ENCODE measurements around the gene NRGN. TPM values are rescaled to one million over a fixed set of nuclear protein-coding genes. Genes with fewer than 3 reads are reported as not detected.

Gene NRGN
- total and polyA plus RNA-seq, 3 donors from 2014 or later = 3.0 to 10.4 (median 5.5) TPM

DNA sequence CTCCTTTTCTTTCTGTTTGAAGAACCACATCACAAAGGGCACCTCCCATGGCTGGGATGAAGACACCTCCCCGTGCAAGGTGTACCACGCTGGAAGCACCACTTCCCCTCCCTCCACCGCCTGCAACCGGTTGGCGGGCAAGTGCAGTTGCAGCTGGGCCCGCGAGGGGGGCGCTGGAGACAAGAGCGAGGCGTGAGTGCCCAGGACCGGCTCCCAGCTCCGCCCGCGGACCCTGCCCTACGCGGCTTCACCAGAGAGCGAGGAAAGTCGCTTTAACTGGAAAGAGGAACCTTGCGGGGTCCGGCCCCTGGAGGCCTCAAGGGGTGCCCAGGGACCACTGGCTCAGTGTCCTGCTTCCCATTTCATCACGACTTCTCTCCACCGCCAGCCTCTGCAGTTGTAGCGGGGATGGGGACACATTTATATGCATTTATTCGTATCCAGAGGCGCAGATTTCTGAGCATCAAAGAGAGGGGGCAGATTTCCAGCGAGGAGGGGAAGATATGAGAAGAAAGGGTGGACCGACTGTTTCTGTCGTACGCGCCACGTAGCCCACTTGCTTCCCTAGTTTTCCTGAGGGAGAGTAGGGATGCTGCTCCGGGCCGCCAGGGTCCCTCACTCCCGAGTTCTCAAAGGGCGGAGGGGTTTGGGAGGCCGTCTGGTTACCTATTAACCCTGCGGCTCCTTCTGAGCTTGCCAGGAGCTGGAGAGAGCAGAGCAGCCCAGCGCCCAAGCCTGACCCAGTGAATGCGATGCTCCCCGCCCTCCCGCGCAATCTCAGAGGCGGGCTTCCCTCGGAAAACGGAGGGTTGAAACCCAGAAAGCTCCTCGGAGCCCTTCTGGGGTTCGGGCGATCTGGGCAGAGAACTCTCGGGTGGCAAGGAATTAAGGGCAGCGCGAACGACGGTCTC is 18.9 kb downstream of the NRGN start:
- intact Hi-C loops (cut with DNase I; ENCODE audit: low total_unique reads) = no loop called here
- 6 to 10% methylated on average over 22 to 53 of the region's 53 CpGs for WGBS, 2 donors
- Histone ChIP-seq H3K36me3 (ENCODE audit: low read depth, missing control alignments) (no peaks in the 10 kb centered on the region), H3K27me3 (no peaks in the 10 kb centered on the region), H3K27ac (no peak overlapping the region), H3K9me3 (no peaks in the 10 kb centered on the region), H3K4me3 (peak overlapping the region in 1 of 2 donors; percentile 5), H3K4me1 (peaks cover 22% of the 10 kb centered on the region)
- TF ChIP-seq, protein P1, sequence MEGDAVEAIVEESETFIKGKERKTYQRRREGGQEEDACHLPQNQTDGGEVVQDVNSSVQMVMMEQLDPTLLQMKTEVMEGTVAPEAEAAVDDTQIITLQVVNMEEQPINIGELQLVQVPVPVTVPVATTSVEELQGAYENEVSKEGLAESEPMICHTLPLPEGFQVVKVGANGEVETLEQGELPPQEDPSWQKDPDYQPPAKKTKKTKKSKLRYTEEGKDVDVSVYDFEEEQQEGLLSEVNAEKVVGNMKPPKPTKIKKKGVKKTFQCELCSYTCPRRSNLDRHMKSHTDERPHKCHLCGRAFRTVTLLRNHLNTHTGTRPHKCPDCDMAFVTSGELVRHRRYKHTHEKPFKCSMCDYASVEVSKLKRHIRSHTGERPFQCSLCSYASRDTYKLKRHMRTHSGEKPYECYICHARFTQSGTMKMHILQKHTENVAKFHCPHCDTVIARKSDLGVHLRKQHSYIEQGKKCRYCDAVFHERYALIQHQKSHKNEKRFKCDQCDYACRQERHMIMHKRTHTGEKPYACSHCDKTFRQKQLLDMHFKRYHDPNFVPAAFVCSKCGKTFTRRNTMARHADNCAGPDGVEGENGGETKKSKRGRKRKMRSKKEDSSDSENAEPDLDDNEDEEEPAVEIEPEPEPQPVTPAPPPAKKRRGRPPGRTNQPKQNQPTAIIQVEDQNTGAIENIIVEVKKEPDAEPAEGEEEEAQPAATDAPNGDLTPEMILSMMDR (IDR thresholded peaks at IDR 0.05) = peak; percentile 54 to 63 (median 61)
- TF ChIP-seq POLR2A (IDR thresholded peaks at IDR 0.05) = no peak
- peak; percentile 82 for DNase-seq

DNA sequence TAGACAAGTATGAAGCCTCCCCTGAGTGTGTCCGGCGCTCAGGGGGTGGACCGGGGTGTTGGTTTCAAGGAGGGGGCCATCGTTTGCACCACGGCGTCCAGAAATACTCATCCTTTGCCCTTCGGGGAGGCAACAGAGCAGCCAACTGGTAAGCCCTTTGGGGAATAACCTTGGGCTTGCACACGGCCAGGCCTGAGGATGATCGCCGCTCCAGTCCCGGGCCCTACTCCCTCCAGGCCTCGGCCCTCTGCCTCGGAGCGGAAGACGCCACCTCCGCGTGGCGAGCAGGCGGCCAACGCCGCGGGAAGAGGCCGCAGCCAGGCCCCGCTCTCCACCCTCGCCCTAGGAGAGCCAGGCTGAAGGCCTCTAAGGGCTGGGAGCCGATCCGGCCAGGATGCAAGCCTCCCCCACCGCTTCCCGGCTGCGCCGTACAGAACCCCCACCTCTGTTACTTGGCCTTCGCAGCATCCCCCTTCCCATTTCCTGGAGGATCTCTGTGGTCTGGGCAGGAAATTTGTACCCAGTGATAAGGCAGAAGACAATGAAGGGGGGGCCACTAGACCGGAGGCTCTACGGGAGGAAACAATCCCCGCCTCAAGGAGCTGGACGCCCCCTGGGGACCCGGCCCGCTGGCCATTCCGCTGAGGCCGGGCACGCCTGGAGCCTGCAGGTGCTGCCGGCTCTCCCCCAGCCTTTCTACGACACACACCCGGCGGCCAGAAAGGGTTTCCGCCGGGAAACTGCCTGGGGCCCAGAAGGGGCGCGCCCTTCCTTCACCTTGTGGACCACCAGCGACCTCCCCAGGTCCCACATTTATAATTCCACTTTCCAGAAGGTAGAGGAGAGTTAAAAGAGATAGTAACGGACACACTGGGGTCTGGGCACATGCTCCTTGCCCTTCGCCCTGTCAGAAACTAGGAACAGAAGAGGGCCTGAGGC is 19.8 kb downstream of the NRGN start:
- 6 to 11% methylated on average over 36 to 52 of the region's 52 CpGs for WGBS, 2 donors
- Histone ChIP-seq H3K4me3 (peak overlapping the region in 1 of 2 donors; percentile 5), H3K27ac (peak overlapping the region in 1 of 2 donors; percentile 12), H3K4me1 (peaks cover 22% of the 10 kb centered on the region), H3K36me3 (ENCODE audit: low read depth, missing control alignments) (no peaks in the 10 kb centered on the region), H3K27me3 (no peaks in the 10 kb centered on the region), H3K9me3 (no peaks in the 10 kb centered on the region)
- no peak for TF ChIP-seq POLR2A (IDR thresholded peaks at IDR 0.05)
- TF ChIP-seq, protein P1 (IDR thresholded peaks at IDR 0.05) = no peak
- DNase-seq = no peak
- intact Hi-C loops (cut with DNase I; ENCODE audit: low total_unique reads) = loop anchor here (10.0 kb wide), 2 partner anchors 75 to 85 kb away; partner anchors contain the start of genes SIAE and SPA17

- DNase-seq = no peak
- H3K27ac ChIP-seq = peak overlapping the region in 1 of 2 donors; percentile 12
- 0 to 12% methylated on average over 10 to 25 of the region's 25 CpGs for WGBS, 2 donors
- TF ChIP-seq, protein P1 (IDR thresholded peaks at IDR 0.05) = no peak
- no peak for TF ChIP-seq POLR2A (IDR thresholded peaks at IDR 0.05)
- intact Hi-C loops (cut with DNase I; ENCODE audit: low total_unique reads) = loop anchor here (10.0 kb wide), 2 partner anchors 75 to 85 kb away; partner anchors contain the start of genes SIAE and SPA17
- H3K4me3 ChIP-seq = no peak overlapping the region
- H3K27me3 ChIP-seq = no peaks in the 10 kb centered on the region
- H3K4me1 ChIP-seq = peaks cover 22% of the 10 kb centered on the region
- H3K9me3 ChIP-seq = no peaks in the 10 kb centered on the region
- H3K36me3 ChIP-seq (ENCODE audit: low read depth, missing control alignments) = no peaks in the 10 kb centered on the region
These were observed 20.5 kb downstream of the NRGN start for GRCh38 chr11:124760205-124760652.

- Histone ChIP-seq H3K27me3 (no peaks in the 10 kb centered on the region), H3K36me3 (ENCODE audit: low read depth, missing control alignments) (no peaks in the 10 kb centered on the region), H3K27ac (peak overlapping the region in 1 of 2 donors; percentile 12), H3K4me3 (peak overlapping the region in 1 of 2 donors; percentile 10), H3K4me1 (peaks cover 22% of the 10 kb centered on the region), H3K9me3 (no peaks in the 10 kb centered on the region)
- intact Hi-C loops (cut with DNase I; ENCODE audit: low total_unique reads) = loop anchor here (10.0 kb wide), 2 partner anchors 74 to 86 kb away; partner anchors contain the start of genes SIAE and SPA17
- 54 to 62% methylated on average over 3 of the region's 3 CpGs for WGBS, 2 donors
- no peak for DNase-seq
- TF ChIP-seq, protein P1 (IDR thresholded peaks at IDR 0.05) = no peak
- TF ChIP-seq POLR2A (IDR thresholded peaks at IDR 0.05) = no peak
These were observed 21.1 kb downstream of the NRGN start for GRCh38 chr11:124760806-124761205.
